Right kidney (tissue), 9 donors: ENCODE data around the gene C2orf74.
"Not testable (repeated sequence)": the region's sequence is repeated elsewhere in the genome, so short reads cannot be mapped to it uniquely, and the experiment has no call there.

ENCODE experiments used
- DNase-seq: peaks from one replicate; pipeline ENCODE4 v3.0.0-alpha.2; 2016
- long read RNA-seq, 8 donors: transcript quantifications; one replicate each; lab custom pipeline, GENCODE V29; 2026

The C2orf74 gene
- long read RNA-seq, donor 1, transcript C2orf74-202 (4 exons, 879 nt), result major isoform, 8 of 27 reads
- long read RNA-seq, donor 1, partial matches to known transcripts, result 17 of 27 reads
- long read RNA-seq, donor 1, other reads (novel, unspliced or antisense), result 0 of 27 reads
- long read RNA-seq, donor 2, transcript C2orf74-202 (4 exons, 879 nt), result major isoform, 5 of 28 reads
- long read RNA-seq, donor 2, partial matches to known transcripts, result 21 of 28 reads
- long read RNA-seq, donor 2, other reads (novel, unspliced or antisense), result 0 of 28 reads
- long read RNA-seq, donor 3, partial matches to known transcripts, result 0 of 3 reads
- long read RNA-seq, donor 3, other reads (novel, unspliced or antisense), result 0 of 3 reads
- long read RNA-seq, donor 4, transcript C2orf74-202 (4 exons, 879 nt), result major isoform, 5 of 7 reads
- long read RNA-seq, donor 4, partial matches to known transcripts, result 0 of 7 reads
- long read RNA-seq, donor 4, other reads (novel, unspliced or antisense), result 0 of 7 reads
- long read RNA-seq, donor 5, transcript C2orf74-202 (4 exons, 879 nt), result major isoform, 8 of 9 reads
- long read RNA-seq, donor 5, partial matches to known transcripts, result 0 of 9 reads
- long read RNA-seq, donor 5, other reads (novel, unspliced or antisense), result 0 of 9 reads
- long read RNA-seq, donor 6, transcript C2orf74-202 (4 exons, 879 nt), result major isoform, 6 of 16 reads
- long read RNA-seq, donor 6, partial matches to known transcripts, result 9 of 16 reads
- long read RNA-seq, donor 6, other reads (novel, unspliced or antisense), result 0 of 16 reads
- long read RNA-seq, donor 7, transcript C2orf74-202 (4 exons, 879 nt), result major isoform, 10 of 27 reads
- long read RNA-seq, donor 7, partial matches to known transcripts, result 17 of 27 reads
- long read RNA-seq, donor 7, other reads (novel, unspliced or antisense), result 0 of 27 reads
- long read RNA-seq, donor 8, partial matches to known transcripts, result 0 of 3 reads
- long read RNA-seq, donor 8, other reads (novel, unspliced or antisense), result 0 of 3 reads

DNA sequence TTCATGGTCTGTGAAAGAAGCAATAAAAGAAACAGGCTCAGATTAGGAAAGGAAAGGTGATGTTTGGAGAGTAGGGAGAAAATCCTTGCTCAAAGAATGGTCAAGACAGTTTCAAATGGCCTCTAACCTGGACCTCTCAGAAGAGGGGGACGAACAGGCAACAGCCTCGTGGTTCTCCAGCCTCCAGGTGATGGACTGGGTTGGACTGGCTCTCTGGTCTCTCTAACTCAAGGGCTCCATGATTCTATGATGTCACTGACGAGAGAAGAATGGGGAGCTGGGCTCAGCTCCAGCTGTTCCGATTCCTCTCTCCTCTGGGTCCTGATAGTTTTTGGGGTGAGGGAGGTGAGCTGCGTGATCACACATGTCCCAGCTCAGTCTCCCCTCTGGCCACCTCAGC lies at the start of gene C2orf74:
TSS of gene C2orf74 (plus strand) at position 301 of the 400 bp plus-strand sequence. CDS start 327 bp downstream, outside the sequence.
- DNase-seq, result no peak

DNA sequence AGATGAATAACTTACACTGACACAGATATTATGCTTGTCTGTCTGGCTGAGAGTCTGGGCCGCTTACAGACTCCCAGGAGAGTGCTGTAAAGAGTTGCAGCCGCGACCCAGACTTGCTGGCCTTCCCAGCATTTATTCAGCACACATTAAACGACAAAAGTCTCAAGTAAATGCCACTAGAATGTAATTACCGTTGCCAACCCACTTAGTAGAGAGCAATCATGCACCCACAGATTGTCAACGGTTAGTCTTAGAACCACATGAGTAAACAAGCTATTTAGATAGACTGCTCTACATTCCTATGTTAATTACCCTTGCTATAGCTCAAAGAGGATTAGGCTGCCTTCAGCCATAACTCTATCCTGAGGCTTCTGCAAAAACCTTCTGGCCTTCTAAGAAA lies 47.8 kb upstream of the C2orf74 start:
- DNase-seq, result no peak

- DNase-seq, result no peak
Observed at GRCh38 chr2:61116302-61116701, 45.7 kb upstream of the C2orf74 start.

GRCh38 chr2:61117534-61117933 lies 44.5 kb upstream of the C2orf74 start:
- no peak for DNase-seq

DNA sequence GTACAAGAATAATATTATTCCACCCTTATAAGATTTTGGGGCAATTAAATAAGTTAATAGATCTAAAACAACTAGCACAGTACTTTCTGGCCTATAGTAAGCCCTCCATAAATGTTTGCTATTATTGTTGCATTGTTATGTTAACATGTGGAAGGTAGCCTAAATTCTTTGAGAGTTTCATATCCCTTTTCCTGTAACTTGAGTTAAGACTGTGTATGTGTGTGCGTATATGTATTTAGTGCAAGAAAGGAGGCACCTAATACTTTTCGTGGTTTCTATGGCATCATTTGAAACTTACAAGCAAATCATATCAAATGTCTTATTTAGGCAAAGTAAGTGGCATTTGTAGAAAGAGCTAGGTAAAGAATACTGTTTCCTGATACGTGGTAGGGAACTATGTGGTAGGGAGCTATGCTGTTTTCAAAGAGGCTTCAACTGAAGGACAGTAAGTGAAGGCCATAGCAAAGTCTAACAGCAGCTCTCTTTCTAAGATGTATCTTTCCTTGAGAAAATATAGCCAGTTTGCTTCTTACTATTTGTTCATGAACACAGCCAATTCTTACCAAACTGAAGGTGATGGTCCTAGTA lies 36.8 kb upstream of the C2orf74 start:
- no peak for DNase-seq

- DNase-seq, result no peak
Observed at GRCh38 chr2:61125798-61126197, 36.2 kb upstream of the C2orf74 start.

DNA sequence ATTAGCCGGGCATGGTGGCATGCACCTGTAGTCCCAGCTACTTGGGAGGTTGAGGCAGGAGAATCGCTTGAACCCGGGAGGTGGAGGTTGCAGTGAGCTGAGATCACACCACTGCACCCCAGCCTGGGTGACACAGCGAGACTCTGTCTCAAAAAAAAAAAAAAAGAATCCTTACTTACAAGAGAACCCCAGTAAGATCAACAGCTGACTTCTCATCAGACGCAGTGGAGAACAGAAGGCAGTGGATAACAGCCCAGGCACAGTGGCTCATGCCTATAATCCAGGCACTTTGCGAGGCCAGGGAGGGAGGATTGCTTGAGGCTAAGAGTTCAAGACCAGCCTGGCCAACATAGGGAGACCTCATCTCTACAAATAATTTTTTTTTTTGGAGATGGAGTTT lies 33.9 kb upstream of the C2orf74 start:
- not testable (repeated sequence) for DNase-seq

- DNase-seq, result no peak
Observed at GRCh38 chr2:61134141-61134540, 27.8 kb upstream of the C2orf74 start.

DNA sequence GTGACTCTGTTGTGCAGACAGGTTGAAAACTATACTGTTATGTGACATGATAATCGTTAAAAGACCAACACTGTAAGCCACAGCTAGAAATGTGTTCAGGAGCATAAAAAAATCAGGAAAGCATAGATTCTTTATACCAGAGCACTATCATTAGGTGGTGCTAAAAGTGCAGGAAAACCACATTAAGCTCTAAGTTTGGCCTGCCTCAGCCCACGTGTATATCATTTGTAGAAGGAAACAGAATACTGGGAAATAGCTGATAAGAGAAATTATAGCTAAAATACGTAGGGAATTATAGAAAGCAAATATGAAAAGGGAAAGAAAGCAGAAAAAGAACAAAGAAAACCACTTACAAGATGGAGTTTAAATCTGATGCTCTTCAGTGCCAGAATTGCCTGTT lies 26.5 kb upstream of the C2orf74 start:
- DNase-seq, result no peak

DNA sequence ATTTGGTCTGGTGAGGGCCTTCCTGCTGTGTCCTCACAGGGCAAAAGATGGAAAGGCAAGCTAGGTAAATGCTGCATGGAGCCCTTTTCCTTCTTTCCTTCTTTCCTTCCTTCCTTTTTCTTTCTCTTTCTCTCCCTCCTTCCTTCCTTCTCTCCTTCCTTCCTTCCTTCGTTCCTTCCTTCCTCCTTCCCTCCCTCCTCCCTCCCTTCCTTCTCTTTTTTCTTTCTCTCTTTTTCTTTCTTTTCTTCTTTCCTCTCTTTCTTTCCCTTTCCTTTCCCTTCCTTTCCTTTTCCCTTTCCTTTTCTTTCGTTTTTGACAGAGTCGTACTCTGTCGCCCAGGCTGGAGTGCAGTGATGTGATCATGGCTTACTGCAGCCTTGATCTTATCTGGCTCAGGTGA lies 23.1 kb upstream of the C2orf74 start:
- DNase-seq, result no peak

DNA sequence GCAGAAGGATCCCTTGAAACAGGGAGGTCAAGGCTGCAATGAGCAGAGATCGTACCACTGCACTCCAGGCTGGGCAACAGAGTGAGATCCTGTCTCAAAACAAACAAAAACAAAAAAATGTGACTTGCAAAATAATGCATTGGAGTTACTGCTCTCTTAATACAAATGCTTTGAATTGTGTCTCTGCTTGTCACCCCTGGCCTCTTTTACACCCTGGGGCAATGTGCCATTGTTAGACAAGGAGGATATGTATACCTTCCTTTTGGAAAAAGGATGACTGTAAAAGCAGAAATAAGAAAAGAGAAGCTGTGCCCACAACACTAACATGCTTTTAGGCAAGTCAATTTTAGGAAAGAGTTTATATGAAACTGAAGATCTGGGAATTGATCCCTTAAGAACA lies 20.8 kb upstream of the C2orf74 start:
- no peak for DNase-seq

- peak; percentile 87 for DNase-seq
Observed at GRCh38 chr2:61144697-61145268, 17.2 kb upstream of the C2orf74 start.

DNA sequence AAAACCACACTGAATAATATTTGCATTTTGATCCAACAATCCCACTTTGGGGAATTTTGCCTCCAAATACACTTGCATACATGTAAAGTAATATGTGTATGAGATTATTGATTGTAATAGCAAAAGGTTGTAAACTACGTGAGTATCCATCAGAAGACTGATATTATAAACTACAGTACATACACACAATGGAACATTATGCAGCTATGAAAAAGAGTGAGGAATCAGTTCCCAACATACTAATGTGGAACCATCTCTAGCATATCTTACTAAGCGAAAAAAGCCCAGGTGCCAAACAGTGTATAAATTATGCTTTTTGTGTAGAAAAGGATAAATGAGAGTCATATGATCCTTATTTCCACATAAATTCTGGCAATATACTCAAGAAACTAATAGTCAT lies 16.0 kb upstream of the C2orf74 start:
- DNase-seq, result no peak

- not testable (repeated sequence) for DNase-seq
Observed at GRCh38 chr2:61148091-61148490, 13.9 kb upstream of the C2orf74 start.

DNA sequence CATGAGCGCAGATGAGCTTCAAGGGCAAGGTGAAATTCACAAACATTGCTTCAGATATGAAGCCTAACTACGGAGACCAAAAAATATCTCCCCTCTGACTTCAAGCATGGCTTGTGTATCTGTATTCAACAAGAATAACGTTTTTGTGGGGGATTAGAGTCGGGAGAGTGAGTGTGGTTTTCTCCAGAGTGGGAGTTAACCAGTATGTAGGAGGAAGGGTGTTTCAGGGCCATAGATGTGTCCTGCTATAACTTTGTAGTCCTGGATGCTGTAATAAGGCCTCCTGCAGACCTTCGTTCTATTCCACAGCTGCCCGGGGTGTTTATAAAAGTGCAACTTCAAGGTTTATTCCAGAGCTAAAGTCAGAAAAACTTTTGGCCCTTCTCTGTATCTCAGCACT lies 12.9 kb upstream of the C2orf74 start:
- DNase-seq, result no peak

DNA sequence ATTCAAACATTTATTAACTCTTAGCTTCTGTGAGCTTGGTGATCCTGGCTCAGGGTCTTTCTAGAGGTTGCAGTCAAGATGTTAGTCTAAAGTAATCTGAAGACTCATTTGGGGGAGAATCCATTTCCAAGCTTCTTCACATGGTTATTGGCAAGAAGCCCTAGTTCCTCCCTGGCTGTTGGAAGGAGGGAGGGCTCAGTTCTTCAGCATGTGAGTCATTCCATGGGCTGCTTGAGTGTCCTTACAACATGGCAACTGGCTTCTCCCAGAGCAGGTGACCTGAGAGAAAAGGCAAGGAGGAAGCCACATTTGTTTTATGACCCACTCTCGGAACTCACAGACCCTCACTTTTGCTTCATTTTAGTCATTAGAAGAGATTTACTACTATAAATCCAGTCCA lies 10.6 kb upstream of the C2orf74 start:
- no peak for DNase-seq

DNA sequence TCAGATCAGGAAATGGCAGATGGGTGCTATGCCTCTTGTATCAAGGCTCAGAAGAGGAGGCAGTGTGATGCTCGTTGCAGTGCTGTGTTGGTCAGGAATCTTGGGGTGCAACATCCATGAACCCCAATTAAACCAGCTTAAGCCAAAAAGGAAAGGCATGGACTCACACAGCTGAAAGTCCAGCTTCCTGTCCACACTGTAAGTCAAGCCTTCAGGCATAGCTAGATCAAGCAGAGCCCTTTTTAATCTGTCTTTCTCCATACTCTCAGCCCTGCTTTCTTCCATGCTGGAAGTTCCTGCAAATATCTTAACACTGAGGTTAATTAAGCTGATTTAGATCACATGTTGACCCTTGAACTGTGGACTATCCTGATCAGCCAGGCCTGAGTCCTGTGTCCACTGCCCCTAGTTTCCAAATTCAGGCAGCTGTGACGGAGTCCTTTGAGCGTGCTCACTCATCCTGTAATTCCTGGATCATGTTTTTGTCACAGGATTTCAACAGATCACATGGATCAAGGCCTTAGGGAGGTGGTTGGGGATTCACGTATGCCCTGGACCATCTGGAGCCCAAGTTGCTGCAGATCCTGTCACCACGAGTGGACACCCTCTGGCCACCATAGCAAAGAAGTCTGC lies 4.5 kb upstream of the C2orf74 start:
- DNase-seq, result no peak

DNA sequence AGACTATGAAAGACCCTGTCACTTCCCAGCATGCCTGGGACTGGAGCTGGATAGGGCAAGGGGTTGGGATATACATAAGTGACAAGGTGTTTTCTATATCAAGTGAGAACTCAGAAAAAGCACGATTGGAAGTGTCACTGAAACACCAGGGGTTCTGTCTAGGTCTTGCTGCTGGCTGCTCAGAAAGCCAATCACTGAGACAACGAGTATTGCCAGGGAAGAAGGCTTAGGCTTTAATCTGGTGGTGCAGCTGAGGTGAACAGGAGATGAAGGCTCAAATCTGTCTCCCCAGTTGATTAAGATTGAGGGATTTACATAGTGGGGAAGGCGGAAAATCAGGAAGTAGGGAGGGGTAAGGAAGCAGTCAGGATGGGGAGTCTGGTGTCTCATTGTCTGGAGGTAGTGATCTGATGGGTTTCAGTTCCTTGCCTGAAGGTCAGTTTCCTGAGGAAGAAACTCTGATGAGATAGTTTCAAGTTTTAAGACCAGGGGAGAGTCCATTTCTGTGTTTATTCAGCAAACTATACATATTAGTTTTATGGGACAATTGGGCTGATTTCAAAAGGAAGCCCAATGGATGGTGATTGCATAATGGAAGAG lies 3.5 kb upstream of the C2orf74 start:
- no peak for DNase-seq

GRCh38 chr2:61162721-61163120 lies 733 bp downstream of the C2orf74 start:
- DNase-seq, result no peak

- DNase-seq, result not testable (repeated sequence)
Observed at GRCh38 chr2:61165082-61165481, 3.1 kb downstream of the C2orf74 start.

DNA sequence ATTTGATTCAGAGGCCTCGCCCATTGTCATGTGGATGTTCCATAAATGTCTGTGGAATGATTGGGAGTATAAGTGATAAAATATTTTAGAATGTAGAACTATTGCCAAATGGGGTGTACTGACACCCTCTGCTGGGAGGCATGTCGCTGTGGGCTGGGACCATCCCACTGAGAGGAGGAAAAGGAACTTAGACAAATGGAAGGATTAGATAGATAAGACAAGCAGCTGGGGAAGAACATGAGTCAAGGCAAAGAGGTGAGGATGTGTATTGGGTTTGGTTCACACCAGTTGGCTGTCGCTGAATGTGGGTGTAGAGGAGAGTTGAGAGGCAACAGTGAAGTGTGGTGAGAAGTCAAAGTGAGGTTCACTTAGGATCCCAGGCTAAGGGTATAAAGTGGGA lies 4.0 kb downstream of the C2orf74 start:
- no peak for DNase-seq

GRCh38 chr2:61167579-61167978 lies 5.6 kb downstream of the C2orf74 start:
- no peak for DNase-seq
